ENCODE data around the gene APOA5. TPM values are rescaled to one million over a fixed set of nuclear protein-coding genes. Genes with fewer than 3 reads are reported as not detected.

APOA5 gene
- polyA plus RNA-seq, 2 donors: not detected

- WGBS, 2 donors: 80 to 92% methylated on average over 3 to 6 of the region's 6 CpGs
- Histone ChIP-seq H3K36me3 (ENCODE audit: control insufficient read depth in 2 of 2, insufficient read depth in 2 of 2, low read length in 1 of 2) (no peaks in the 10 kb centered on the region), H3K4me1 (ENCODE audit: control insufficient read depth in 2 of 2, insufficient read depth in 2 of 2, low read length in 1 of 2) (no peaks in the 10 kb centered on the region), H3K27ac (ENCODE audit: low read depth in 2 of 2, low read length in 1 of 2) (no peak overlapping the region), H3K27me3 (ENCODE audit: control insufficient read depth in 1 of 2, insufficient read depth in 2 of 2, low read length in 2 of 2) (no peaks in the 10 kb centered on the region), H3K9me3 (ENCODE audit: control insufficient read depth in 2 of 2, insufficient read depth in 1 of 2, low read depth in 1 of 2, low read length in 1 of 2) (no peaks in the 10 kb centered on the region), H3K4me3 (ENCODE audit: low read depth in 1 of 2, low read length in 2 of 2) (no peak overlapping the region)
These were observed 35.8 kb upstream of the APOA5 start for GRCh38 chr11:116827461-116827860.

GRCh38 chr11:116826751-116827431 lies 35.2 kb upstream of the APOA5 start:
- WGBS, 2 donors: 70 to 72% methylated on average over 9 of the region's 9 CpGs
- H3K4me1 ChIP-seq (ENCODE audit: control insufficient read depth in 2 of 2, insufficient read depth in 2 of 2, low read length in 1 of 2): no peaks in the 10 kb centered on the region

GRCh38 chr11:116825854-116826750 lies 34.4 kb upstream of the APOA5 start:
- Histone ChIP-seq H3K4me1 (ENCODE audit: control insufficient read depth in 2 of 2, insufficient read depth in 2 of 2, low read length in 1 of 2) (no peaks in the 10 kb centered on the region), H3K27ac (ENCODE audit: low read depth in 2 of 2, low read length in 1 of 2) (no peak overlapping the region)

More at GRCh38 chr11:116826751-116827431, 35.2 kb upstream of the APOA5 start:
- Histone ChIP-seq H3K9me3 (ENCODE audit: control insufficient read depth in 2 of 2, insufficient read depth in 1 of 2, low read depth in 1 of 2, low read length in 1 of 2) (no peaks in the 10 kb centered on the region), H3K27me3 (ENCODE audit: control insufficient read depth in 1 of 2, insufficient read depth in 2 of 2, low read length in 2 of 2) (no peaks in the 10 kb centered on the region), H3K27ac (ENCODE audit: low read depth in 2 of 2, low read length in 1 of 2) (no peak overlapping the region), H3K36me3 (ENCODE audit: control insufficient read depth in 2 of 2, insufficient read depth in 2 of 2, low read length in 1 of 2) (no peaks in the 10 kb centered on the region), H3K4me3 (ENCODE audit: low read depth in 1 of 2, low read length in 2 of 2) (no peak overlapping the region)

GRCh38 chr11:116825434-116825833 lies 33.8 kb upstream of the APOA5 start:
- Histone ChIP-seq H3K27me3 (ENCODE audit: control insufficient read depth in 1 of 2, insufficient read depth in 2 of 2, low read length in 2 of 2) (no peaks in the 10 kb centered on the region), H3K36me3 (ENCODE audit: control insufficient read depth in 2 of 2, insufficient read depth in 2 of 2, low read length in 1 of 2) (no peaks in the 10 kb centered on the region), H3K27ac (ENCODE audit: low read depth in 2 of 2, low read length in 1 of 2) (no peak overlapping the region), H3K9me3 (ENCODE audit: control insufficient read depth in 2 of 2, insufficient read depth in 1 of 2, low read depth in 1 of 2, low read length in 1 of 2) (no peaks in the 10 kb centered on the region), H3K4me1 (ENCODE audit: control insufficient read depth in 2 of 2, insufficient read depth in 2 of 2, low read length in 1 of 2) (no peaks in the 10 kb centered on the region), H3K4me3 (ENCODE audit: low read depth in 1 of 2, low read length in 2 of 2) (no peak overlapping the region)
- 68 to 71% methylated on average over 5 of the region's 5 CpGs for WGBS, 2 donors

More at GRCh38 chr11:116825854-116826750, 34.4 kb upstream of the APOA5 start:
- H3K27me3 ChIP-seq (ENCODE audit: control insufficient read depth in 1 of 2, insufficient read depth in 2 of 2, low read length in 2 of 2): no peaks in the 10 kb centered on the region
- no peaks in the 10 kb centered on the region for H3K9me3 ChIP-seq (ENCODE audit: control insufficient read depth in 2 of 2, insufficient read depth in 1 of 2, low read depth in 1 of 2, low read length in 1 of 2)
- H3K4me3 ChIP-seq (ENCODE audit: low read depth in 1 of 2, low read length in 2 of 2): no peak overlapping the region
- 74 to 75% methylated on average over 22 of the region's 22 CpGs for WGBS, 2 donors
- no peaks in the 10 kb centered on the region for H3K36me3 ChIP-seq (ENCODE audit: control insufficient read depth in 2 of 2, insufficient read depth in 2 of 2, low read length in 1 of 2)

GRCh38 chr11:116823031-116823843 lies 31.6 kb upstream of the APOA5 start, which contains the start of gene APOA4:
APOA4 (minus strand) TSS chr11:116823304; CDS start chr11:116823191, 113 bp downstream.
- Histone ChIP-seq H3K9me3 (ENCODE audit: control insufficient read depth in 2 of 2, insufficient read depth in 1 of 2, low read depth in 1 of 2, low read length in 1 of 2) (no peaks in the 10 kb centered on the region), H3K4me3 (ENCODE audit: low read depth in 1 of 2, low read length in 2 of 2) (no peak within 1 kb of the TSS), H3K4me1 (ENCODE audit: control insufficient read depth in 2 of 2, insufficient read depth in 2 of 2, low read length in 1 of 2) (no peaks in the 10 kb centered on the region), H3K27ac (ENCODE audit: low read depth in 2 of 2, low read length in 1 of 2) (no peak within 1 kb of the TSS), H3K27me3 (ENCODE audit: control insufficient read depth in 1 of 2, insufficient read depth in 2 of 2, low read length in 2 of 2) (no peaks in the 10 kb centered on the region), H3K36me3 (ENCODE audit: control insufficient read depth in 2 of 2, insufficient read depth in 2 of 2, low read length in 1 of 2) (no peaks in the 10 kb centered on the region)
- 69 to 77% methylated on average over 16 of the region's 16 CpGs for WGBS, 2 donors

GRCh38 chr11:116822575-116822974 lies 30.9 kb upstream of the APOA5 start:
- H3K9me3 ChIP-seq (ENCODE audit: control insufficient read depth in 2 of 2, insufficient read depth in 1 of 2, low read depth in 1 of 2, low read length in 1 of 2): no peaks in the 10 kb centered on the region
- H3K27ac ChIP-seq (ENCODE audit: low read depth in 2 of 2, low read length in 1 of 2): no peak overlapping the region
- no peaks in the 10 kb centered on the region for H3K36me3 ChIP-seq (ENCODE audit: control insufficient read depth in 2 of 2, insufficient read depth in 2 of 2, low read length in 1 of 2)
- 73 to 75% methylated on average over 5 of the region's 5 CpGs for WGBS, 2 donors
- H3K27me3 ChIP-seq (ENCODE audit: control insufficient read depth in 1 of 2, insufficient read depth in 2 of 2, low read length in 2 of 2): no peaks in the 10 kb centered on the region
- H3K4me3 ChIP-seq (ENCODE audit: low read depth in 1 of 2, low read length in 2 of 2): no peak overlapping the region
- no peaks in the 10 kb centered on the region for H3K4me1 ChIP-seq (ENCODE audit: control insufficient read depth in 2 of 2, insufficient read depth in 2 of 2, low read length in 1 of 2)

GRCh38 chr11:116821050-116821918 lies 29.6 kb upstream of the APOA5 start:
- no peak overlapping the region for H3K4me3 ChIP-seq (ENCODE audit: low read depth in 1 of 2, low read length in 2 of 2)
- H3K27ac ChIP-seq (ENCODE audit: low read depth in 2 of 2, low read length in 1 of 2): no peak overlapping the region
- 91 to 92% methylated on average over 51 of the region's 51 CpGs for WGBS, 2 donors

GRCh38 chr11:116819049-116819448 lies 27.4 kb upstream of the APOA5 start:
- Histone ChIP-seq H3K4me1 (ENCODE audit: control insufficient read depth in 2 of 2, insufficient read depth in 2 of 2, low read length in 1 of 2) (no peaks in the 10 kb centered on the region), H3K4me3 (ENCODE audit: low read depth in 1 of 2, low read length in 2 of 2) (no peak overlapping the region), H3K27ac (ENCODE audit: low read depth in 2 of 2, low read length in 1 of 2) (no peak overlapping the region), H3K36me3 (ENCODE audit: control insufficient read depth in 2 of 2, insufficient read depth in 2 of 2, low read length in 1 of 2) (no peaks in the 10 kb centered on the region), H3K27me3 (ENCODE audit: control insufficient read depth in 1 of 2, insufficient read depth in 2 of 2, low read length in 2 of 2) (no peaks in the 10 kb centered on the region), H3K9me3 (ENCODE audit: control insufficient read depth in 2 of 2, insufficient read depth in 1 of 2, low read depth in 1 of 2, low read length in 1 of 2) (no peaks in the 10 kb centered on the region)
- WGBS, 2 donors: 80 to 83% methylated on average over 9 of the region's 9 CpGs

More at GRCh38 chr11:116821050-116821918, 29.6 kb upstream of the APOA5 start:
- H3K27me3 ChIP-seq (ENCODE audit: control insufficient read depth in 1 of 2, insufficient read depth in 2 of 2, low read length in 2 of 2): no peaks in the 10 kb centered on the region
- H3K36me3 ChIP-seq (ENCODE audit: control insufficient read depth in 2 of 2, insufficient read depth in 2 of 2, low read length in 1 of 2): no peaks in the 10 kb centered on the region
- H3K4me1 ChIP-seq (ENCODE audit: control insufficient read depth in 2 of 2, insufficient read depth in 2 of 2, low read length in 1 of 2): no peaks in the 10 kb centered on the region
- no peaks in the 10 kb centered on the region for H3K9me3 ChIP-seq (ENCODE audit: control insufficient read depth in 2 of 2, insufficient read depth in 1 of 2, low read depth in 1 of 2, low read length in 1 of 2)

All from esophagus (tissue), 2 donors.